ENCODE results near the gene BICDL2.

BICDL2 gene

DNA sequence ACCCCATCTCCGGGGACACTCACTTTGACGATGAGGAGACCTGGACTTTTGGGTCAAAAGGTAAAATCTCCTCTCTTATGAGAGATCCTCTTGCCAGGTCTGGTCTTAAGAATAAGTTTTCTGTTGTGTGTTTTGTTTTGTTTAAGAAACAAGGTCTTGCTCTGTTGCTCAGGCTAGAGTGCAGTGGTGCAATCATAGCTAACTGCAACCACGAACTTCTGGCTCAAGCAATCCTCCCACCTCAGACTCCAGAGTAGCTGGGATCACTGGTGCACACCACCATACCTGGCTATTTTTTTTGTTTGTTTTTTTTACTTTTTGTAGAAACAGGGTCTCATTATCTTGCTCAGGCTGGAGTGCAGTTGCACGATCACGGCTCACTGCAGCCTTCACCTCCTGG is 13.7 kb upstream of the BICDL2 start:
- in situ Hi-C loops (cut with MboI; ENCODE audit: low sequenced_read_pairs), result no loop called here

DNA sequence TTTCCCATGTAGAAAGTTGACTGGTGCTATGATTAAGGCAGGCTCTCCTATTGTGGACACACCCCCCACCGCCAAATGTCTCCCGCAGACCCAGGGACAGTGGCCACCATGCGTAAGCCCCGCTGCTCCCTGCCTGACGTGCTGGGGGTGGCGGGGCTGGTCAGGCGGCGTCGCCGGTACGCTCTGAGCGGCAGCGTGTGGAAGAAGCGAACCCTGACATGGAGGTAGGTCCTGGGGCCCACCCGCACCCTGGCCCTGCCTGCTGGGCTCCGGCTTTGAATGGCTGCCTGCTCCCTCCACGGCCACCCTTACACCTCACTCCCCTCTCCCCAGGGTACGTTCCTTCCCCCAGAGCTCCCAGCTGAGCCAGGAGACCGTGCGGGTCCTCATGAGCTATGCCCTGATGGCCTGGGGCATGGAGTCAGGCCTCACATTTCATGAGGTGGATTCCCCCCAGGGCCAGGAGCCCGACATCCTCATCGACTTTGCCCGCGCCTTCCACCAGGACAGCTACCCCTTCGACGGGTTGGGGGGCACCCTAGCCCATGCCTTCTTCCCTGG is 13.3 kb upstream of the BICDL2 start:
- in situ Hi-C loops (cut with MboI; ENCODE audit: low sequenced_read_pairs), result no loop called here

DNA sequence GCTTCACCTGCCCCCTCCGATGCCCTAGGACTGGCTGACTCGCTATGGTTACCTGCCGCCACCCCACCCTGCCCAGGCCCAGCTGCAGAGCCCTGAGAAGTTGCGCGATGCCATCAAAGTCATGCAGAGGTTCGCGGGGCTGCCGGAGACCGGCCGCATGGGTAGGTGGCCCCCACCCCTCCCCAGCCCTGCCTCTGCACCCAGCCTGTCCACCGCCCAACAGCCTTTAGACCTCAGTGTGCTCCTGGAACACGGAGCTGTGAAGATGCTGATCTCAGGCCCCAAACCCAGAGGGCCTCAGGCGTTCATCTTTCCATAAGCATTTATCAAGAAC is 10.6 kb upstream of the BICDL2 start:
- in situ Hi-C loops (cut with MboI; ENCODE audit: low sequenced_read_pairs), result no loop called here

DNA sequence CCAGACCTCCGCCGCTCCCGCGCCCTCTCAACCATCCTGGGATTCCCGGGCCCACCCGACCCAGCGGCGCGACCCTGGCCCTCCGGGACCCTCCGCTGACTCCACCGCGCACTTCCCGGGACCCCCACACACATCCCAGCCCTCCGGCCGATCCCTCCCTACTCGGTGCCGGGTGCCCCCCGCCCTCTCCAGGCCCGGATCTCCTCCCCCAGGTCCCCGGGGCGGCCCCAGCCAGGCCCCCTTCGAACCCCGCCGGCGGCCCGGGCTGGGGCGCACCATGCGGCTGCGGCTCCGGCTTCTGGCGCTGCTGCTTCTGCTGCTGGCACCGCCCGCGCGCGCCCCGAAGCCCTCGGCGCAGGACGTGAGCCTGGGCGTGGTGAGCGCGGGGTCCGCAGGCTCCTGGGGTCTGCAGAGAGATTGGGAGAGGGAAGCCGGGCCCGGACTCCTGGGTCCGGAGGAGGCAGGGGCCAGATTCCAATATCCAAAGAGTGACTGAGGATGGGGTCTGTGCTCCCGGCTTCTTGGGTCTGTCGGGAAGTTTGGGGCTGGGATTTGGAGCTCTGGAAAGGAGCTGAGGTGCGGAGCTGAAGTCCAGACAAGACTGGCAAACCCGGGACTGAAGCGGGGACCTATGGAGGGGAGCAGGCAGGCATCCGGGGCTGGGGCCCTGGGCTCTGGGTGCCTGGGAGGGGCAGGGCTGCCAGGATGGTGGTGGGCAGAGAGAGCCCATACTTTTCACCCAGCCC is 10.1 kb upstream of the BICDL2 start:
- in situ Hi-C loops (cut with MboI; ENCODE audit: low sequenced_read_pairs), result no loop called here

GRCh38 chr16:3045758-3046640 is 9.3 kb upstream of the BICDL2 start, which contains the start of gene MMP25:
Gene MMP25, plus strand, starts transcription at chr16:3046561. Its CDS starts 357 bp downstream, at chr16:3046918.
- in situ Hi-C loops (cut with MboI; ENCODE audit: low sequenced_read_pairs), result no loop called here

DNA sequence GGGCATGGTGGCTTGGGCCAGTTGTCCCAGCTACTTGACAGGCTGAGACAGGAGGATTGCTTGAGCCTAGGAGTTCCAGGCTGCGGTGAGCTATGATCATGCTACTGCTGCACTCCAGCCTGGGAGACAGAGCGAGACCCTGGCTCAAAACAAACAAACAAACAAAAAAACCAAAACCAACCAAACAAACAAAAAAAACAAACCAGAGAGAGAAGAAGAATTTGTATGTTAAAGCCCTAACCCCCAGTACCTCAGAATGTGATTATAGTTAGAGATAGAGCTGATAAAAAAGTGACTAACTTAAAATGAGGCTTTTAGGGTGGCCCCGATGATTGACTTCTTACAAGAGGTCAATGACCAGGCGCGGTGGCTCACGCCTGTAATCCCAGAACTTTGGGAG is 8.0 kb upstream of the BICDL2 start:
- in situ Hi-C loops (cut with MboI; ENCODE audit: low sequenced_read_pairs), result no loop called here

DNA sequence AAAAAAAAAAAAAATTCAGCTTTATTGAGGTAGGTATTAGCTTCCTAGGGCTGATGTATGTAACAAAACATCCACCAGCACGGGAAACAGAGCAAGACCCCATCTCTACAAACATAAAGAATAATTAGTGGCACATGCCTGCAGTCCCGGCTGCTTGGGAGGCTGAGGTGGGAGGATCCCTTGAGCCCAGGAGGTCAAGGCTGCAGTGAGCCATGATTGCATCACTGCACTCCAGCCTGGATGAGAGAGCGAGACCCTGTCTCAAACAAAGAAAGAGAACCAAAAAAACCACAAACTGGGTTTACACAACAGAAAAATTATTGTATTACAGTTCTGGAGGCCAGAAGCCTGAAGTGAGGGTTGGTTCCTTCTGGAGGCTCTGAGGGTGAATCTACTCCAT is 5.6 kb upstream of the BICDL2 start:
- in situ Hi-C loops (cut with MboI; ENCODE audit: low sequenced_read_pairs), result no loop called here

DNA sequence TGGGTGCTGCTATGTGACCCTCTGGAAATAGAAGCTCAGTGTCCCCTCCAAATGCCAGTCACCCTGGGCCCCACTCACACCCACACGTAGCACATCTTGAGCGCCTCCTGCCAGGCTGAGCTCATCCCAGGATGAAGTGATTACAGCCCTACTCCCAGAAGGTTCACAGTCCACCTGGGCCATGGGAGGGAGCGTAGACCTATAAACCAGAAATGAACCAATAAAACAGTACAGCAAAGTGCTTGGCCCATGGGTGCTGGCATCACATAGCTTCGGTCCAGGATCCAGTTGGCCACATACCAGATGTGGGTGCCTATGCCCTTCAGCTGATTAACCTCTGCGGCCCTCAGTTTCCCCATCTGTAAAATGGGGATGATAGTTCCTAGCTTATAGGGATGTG is 2.2 kb upstream of the BICDL2 start:
- in situ Hi-C loops (cut with MboI; ENCODE audit: low sequenced_read_pairs), result no loop called here

DNA sequence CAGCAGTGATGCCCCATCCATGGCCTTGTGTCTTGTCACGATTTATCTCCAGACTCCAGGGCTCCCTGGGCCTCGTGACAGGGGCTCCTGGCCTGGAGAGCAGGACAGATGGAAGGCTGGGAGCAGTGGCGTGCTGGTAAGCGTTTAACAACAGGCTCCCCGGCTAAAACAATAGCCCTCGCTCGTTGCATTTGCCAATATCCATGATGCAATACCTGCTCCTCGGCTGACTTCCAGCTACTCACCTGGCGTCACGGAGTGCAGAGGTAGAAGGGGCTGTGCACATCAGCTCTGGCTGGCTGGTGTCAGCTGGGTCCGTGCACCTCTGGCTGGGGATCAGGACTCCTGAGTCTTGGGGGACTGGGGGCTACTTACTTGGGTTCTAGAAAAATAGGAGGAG is 1.5 kb upstream of the BICDL2 start:
- in situ Hi-C loops (cut with MboI; ENCODE audit: low sequenced_read_pairs), result no loop called here

DNA sequence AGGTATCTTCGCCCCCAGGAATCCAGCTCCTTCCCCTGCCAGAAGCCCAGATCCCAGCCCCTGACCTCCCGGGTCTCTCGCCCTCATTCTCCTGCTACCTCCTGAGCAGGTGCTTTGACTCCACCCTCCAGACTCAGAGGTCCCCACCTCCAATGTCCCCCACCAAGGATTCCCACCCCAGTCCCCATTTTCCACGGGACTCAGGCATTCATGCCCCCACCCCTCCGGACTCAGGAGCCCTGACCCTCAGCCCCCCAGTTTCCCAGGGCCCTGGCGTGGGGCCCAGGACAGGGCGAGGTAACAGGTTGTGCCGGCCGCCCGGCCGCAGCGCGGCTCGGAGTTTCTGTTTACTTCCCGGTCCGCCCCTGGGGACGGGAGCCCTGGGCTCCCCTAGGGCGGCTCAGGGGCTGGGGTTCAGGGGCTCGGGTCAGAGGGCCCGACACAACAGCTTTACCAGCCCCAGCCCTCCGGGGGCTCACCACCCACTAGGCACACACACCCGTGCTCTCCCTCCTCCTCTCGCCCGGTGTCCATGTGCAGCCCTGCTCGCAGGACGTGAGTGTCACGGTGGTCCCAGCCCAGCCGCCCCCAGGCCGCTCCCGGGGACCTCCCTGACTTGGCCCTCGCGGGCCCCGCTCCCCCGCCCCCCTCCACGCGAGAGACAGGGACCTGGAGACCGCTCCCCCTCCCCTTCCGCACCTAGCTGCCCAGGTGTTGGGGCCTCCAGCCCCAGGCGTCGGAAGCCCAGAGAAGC is 595 bp downstream of the BICDL2 start:
- in situ Hi-C loops (cut with MboI; ENCODE audit: low sequenced_read_pairs), result no loop called here

GRCh38 chr16:3035289-3035971 is 1.3 kb downstream of the BICDL2 start:
- in situ Hi-C loops (cut with MboI; ENCODE audit: low sequenced_read_pairs), result no loop called here

GRCh38 chr16:3032624-3033023 is 4.1 kb downstream of the BICDL2 start:
- in situ Hi-C loops (cut with MboI; ENCODE audit: low sequenced_read_pairs), result no loop called here

GRCh38 chr16:3030222-3031212 is 6.2 kb downstream of the BICDL2 start:
- in situ Hi-C loops (cut with MboI; ENCODE audit: low sequenced_read_pairs), result no loop called here

DNA sequence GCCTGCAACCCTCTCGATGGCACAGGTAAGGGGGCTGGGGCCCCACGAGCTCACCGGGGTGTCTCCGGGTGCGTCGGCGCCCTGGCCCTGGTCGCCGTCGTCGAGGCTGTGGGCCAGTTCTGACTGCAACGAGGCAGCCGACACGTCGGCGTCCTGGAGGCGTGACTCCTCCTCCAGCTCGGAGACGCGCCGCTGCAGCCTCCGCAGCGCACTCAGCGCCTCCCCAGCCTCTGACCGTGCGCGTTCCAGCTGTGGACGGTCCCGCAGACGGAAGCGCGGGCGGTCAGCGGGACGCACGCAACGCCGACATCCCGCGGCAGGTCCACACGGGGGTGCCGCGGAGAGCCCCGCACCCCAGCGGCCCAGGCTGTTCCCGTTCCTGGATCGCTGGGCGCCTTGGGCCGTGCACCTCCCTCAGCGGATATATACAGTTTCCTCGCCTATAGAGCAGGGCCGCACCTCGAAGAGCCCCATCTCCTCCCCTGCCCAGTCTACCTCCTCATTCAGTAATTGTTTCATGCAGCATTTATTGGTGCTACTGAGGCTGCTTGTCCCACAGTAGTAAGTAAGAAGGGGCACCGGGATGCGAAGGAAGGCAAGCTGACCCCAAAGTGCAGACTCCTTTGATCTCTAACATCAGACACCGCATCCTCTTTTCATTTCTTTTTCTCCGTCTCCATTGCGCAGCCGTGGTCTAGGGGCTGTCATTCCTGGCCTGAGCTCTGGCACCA is 7.1 kb downstream of the BICDL2 start:
- in situ Hi-C loops (cut with MboI; ENCODE audit: low sequenced_read_pairs), result no loop called here

- in situ Hi-C loops (cut with MboI; ENCODE audit: low sequenced_read_pairs), result no loop called here
Measured at GRCh38 chr16:3028716-3029319, 7.9 kb downstream of the BICDL2 start.

DNA sequence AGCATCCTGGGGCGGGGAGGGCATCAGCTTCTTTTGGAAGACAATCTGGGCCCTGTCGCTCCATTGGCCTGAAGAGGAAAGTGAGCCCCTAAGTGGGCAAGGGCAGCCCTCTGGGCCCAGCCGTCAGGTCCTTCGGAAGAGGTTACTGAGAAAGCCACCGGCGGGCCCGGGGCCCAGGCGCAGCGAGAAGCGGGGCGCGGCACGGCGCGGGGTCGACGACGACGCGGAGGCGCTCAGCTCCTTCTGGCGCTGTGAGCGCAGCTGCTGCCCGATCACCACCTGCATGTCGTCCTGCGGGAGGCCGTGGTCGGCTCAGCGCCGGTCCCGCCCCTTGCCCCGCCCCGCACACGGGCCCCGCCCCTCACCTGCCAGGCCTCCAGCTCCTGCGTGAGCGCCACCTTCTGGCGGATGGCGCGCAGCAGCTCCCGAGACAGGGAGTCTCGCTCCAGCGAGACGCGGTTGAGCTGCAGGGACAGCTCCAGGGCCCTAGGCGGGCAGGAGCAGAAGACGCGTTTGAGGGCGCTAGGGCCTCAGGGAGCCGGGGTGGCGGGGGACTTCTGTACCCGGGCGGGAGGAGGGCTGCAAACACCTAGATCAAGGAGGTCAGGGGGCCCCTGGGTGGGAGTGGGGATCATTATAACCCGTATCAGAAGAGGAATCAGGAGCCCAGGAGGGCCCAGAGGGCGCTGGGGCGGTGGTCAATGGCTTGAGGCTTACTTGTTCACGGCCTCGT is 8.6 kb downstream of the BICDL2 start:
- in situ Hi-C loops (cut with MboI; ENCODE audit: low sequenced_read_pairs), result no loop called here

- in situ Hi-C loops (cut with MboI; ENCODE audit: low sequenced_read_pairs), result no loop called here
Measured at GRCh38 chr16:3027489-3027795, 9.3 kb downstream of the BICDL2 start.

Data from HL-60/S4 (cell line).